SK-N-MC (cell line): ENCODE measurements around the gene NDC1.

Experiments
- EZH2 ChIP-seq: fragments of 200-600 bp; sonication (generic); IDR thresholded peaks from one replicate; pipeline ENCODE4 v1.6.1; 2017; ENCODE audit warnings: antibody characterized with exemption
- POLR2AphosphoS5 ChIP-seq: IDR thresholded peaks from 2 replicates; pipeline ENCODE4 v1.6.1; 2012; ENCODE audit warnings: mild to moderate bottlenecking, low read depth, low read length, borderline replicate concordance

DNA sequence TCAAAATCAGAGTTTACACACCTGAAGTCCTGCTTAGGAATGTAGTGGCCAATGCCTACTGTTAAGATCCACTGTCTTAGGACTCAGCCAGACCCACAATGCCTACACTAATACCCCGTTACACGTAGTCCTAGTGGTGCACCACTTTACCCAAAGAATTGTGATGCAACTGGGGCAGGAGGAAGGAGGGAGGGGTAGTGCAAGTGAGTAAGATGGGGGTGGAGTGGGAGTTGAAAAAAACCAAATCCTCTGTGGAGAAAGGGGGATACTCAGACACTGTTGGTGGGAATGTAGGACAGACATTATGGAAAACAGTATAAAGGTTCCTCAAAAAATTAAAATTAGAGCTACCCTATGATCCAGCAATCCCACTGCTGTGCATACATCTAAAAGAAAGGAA lies 118.6 kb downstream of the NDC1 start:
- TF ChIP-seq EZH2 (no peak), POLR2AphosphoS5 (no peak)
